Measurements from ENCODE around the gene NEK6.
A peak's percentile ranks its signal among the peaks of the same experiment; 100 is the strongest.

Gene NEK6

GRCh38 chr9:124290743-124291554 is 33.2 kb downstream of the NEK6 start:
- Mint-ChIP-seq H3K9me3 (no peaks in the 10 kb centered on the region), H3K36me3 (peaks cover 40% of the 10 kb centered on the region), H3K27ac (peak overlapping the region; percentile 98), H3K27me3 (no peaks in the 10 kb centered on the region), H3K4me3 (peak overlapping the region; percentile 76), H3K4me1 (peaks cover 98% of the 10 kb centered on the region)
- ATAC-seq = no peak

GRCh38 chr9:124291801-124292396 is 34.1 kb downstream of the NEK6 start:
- peak; percentile 75 for ATAC-seq
- no peaks in the 10 kb centered on the region for H3K9me3 Mint-ChIP-seq
- no peaks in the 10 kb centered on the region for H3K27me3 Mint-ChIP-seq
- H3K4me1 Mint-ChIP-seq = peaks cover 98% of the 10 kb centered on the region
- H3K36me3 Mint-ChIP-seq = peaks cover 44% of the 10 kb centered on the region
- H3K27ac Mint-ChIP-seq = peak overlapping the region; percentile 98
- peak overlapping the region; percentile 76 for H3K4me3 Mint-ChIP-seq

- H3K9me3 Mint-ChIP-seq = no peaks in the 10 kb centered on the region
- H3K4me3 Mint-ChIP-seq = peak overlapping the region; percentile 76
- no peaks in the 10 kb centered on the region for H3K27me3 Mint-ChIP-seq
- peak overlapping the region; percentile 98 for H3K27ac Mint-ChIP-seq
- H3K4me1 Mint-ChIP-seq = peaks cover 98% of the 10 kb centered on the region
- ATAC-seq = no peak
- peaks cover 44% of the 10 kb centered on the region for H3K36me3 Mint-ChIP-seq
Measured at GRCh38 chr9:124292696-124293593, 35.2 kb downstream of the NEK6 start.

GRCh38 chr9:124293718-124294506 is 36.2 kb downstream of the NEK6 start:
- H3K36me3 Mint-ChIP-seq = peaks cover 44% of the 10 kb centered on the region
- peak overlapping the region; percentile 76 for H3K4me3 Mint-ChIP-seq
- no peaks in the 10 kb centered on the region for H3K27me3 Mint-ChIP-seq
- H3K4me1 Mint-ChIP-seq = peaks cover 100% of the 10 kb centered on the region
- no peak for ATAC-seq
- no peaks in the 10 kb centered on the region for H3K9me3 Mint-ChIP-seq
- H3K27ac Mint-ChIP-seq = peak overlapping the region; percentile 98

GRCh38 chr9:124295159-124295794 is 37.5 kb downstream of the NEK6 start:
- Mint-ChIP-seq H3K4me3 (peak overlapping the region; percentile 53), H3K4me1 (peaks cover 100% of the 10 kb centered on the region), H3K36me3 (peaks cover 45% of the 10 kb centered on the region), H3K27me3 (no peaks in the 10 kb centered on the region), H3K9me3 (no peaks in the 10 kb centered on the region), H3K27ac (peak overlapping the region; percentile 98)
- no peak for ATAC-seq

GRCh38 chr9:124296094-124296493 is 38.3 kb downstream of the NEK6 start:
- H3K27ac Mint-ChIP-seq = peak overlapping the region; percentile 98
- no peak overlapping the region for H3K4me3 Mint-ChIP-seq
- peaks cover 47% of the 10 kb centered on the region for H3K36me3 Mint-ChIP-seq
- no peaks in the 10 kb centered on the region for H3K27me3 Mint-ChIP-seq
- no peaks in the 10 kb centered on the region for H3K9me3 Mint-ChIP-seq
- no peak for ATAC-seq
- peaks cover 100% of the 10 kb centered on the region for H3K4me1 Mint-ChIP-seq

GRCh38 chr9:124296796-124297550 is 39.2 kb downstream of the NEK6 start:
- Mint-ChIP-seq H3K27ac (peak overlapping the region; percentile 98), H3K4me1 (peaks cover 96% of the 10 kb centered on the region), H3K27me3 (no peaks in the 10 kb centered on the region), H3K9me3 (no peaks in the 10 kb centered on the region), H3K4me3 (no peak overlapping the region), H3K36me3 (peaks cover 47% of the 10 kb centered on the region)
- no peak for ATAC-seq

- peaks cover 46% of the 10 kb centered on the region for H3K36me3 Mint-ChIP-seq
- H3K9me3 Mint-ChIP-seq = no peaks in the 10 kb centered on the region
- peaks cover 96% of the 10 kb centered on the region for H3K4me1 Mint-ChIP-seq
- H3K27ac Mint-ChIP-seq = peak overlapping the region; percentile 85
- ATAC-seq = no peak
- H3K4me3 Mint-ChIP-seq = no peak overlapping the region
- no peaks in the 10 kb centered on the region for H3K27me3 Mint-ChIP-seq
Measured at GRCh38 chr9:124297551-124297901, 39.8 kb downstream of the NEK6 start.

- peaks cover 48% of the 10 kb centered on the region for H3K36me3 Mint-ChIP-seq
- peak overlapping the region; percentile 61 for H3K4me3 Mint-ChIP-seq
- no peaks in the 10 kb centered on the region for H3K9me3 Mint-ChIP-seq
- H3K27ac Mint-ChIP-seq = peak overlapping the region; percentile 85
- ATAC-seq = peak; percentile 73
- no peaks in the 10 kb centered on the region for H3K27me3 Mint-ChIP-seq
- peaks cover 96% of the 10 kb centered on the region for H3K4me1 Mint-ChIP-seq
Measured at GRCh38 chr9:124297915-124298645, 40.3 kb downstream of the NEK6 start.

GRCh38 chr9:124298646-124299235 is 41.0 kb downstream of the NEK6 start:
- H3K27ac Mint-ChIP-seq = peak overlapping the region; percentile 85
- H3K27me3 Mint-ChIP-seq = no peaks in the 10 kb centered on the region
- H3K4me1 Mint-ChIP-seq = peaks cover 96% of the 10 kb centered on the region
- H3K36me3 Mint-ChIP-seq = peaks cover 54% of the 10 kb centered on the region
- H3K9me3 Mint-ChIP-seq = no peaks in the 10 kb centered on the region
- no peak for ATAC-seq
- no peak overlapping the region for H3K4me3 Mint-ChIP-seq

- H3K27ac Mint-ChIP-seq = peak overlapping the region; percentile 85
- no peak overlapping the region for H3K4me3 Mint-ChIP-seq
- H3K36me3 Mint-ChIP-seq = peaks cover 52% of the 10 kb centered on the region
- no peaks in the 10 kb centered on the region for H3K27me3 Mint-ChIP-seq
- no peaks in the 10 kb centered on the region for H3K9me3 Mint-ChIP-seq
- no peak for ATAC-seq
- peaks cover 87% of the 10 kb centered on the region for H3K4me1 Mint-ChIP-seq
Measured at GRCh38 chr9:124299515-124300090, 41.9 kb downstream of the NEK6 start.

- no peak overlapping the region for H3K4me3 Mint-ChIP-seq
- H3K27me3 Mint-ChIP-seq = no peaks in the 10 kb centered on the region
- H3K4me1 Mint-ChIP-seq = peaks cover 81% of the 10 kb centered on the region
- ATAC-seq = no peak
- peak overlapping the region; percentile 85 for H3K27ac Mint-ChIP-seq
- peaks cover 53% of the 10 kb centered on the region for H3K36me3 Mint-ChIP-seq
- no peaks in the 10 kb centered on the region for H3K9me3 Mint-ChIP-seq
Measured at GRCh38 chr9:124300312-124300711, 42.6 kb downstream of the NEK6 start.

- Mint-ChIP-seq H3K9me3 (no peaks in the 10 kb centered on the region), H3K27me3 (no peaks in the 10 kb centered on the region), H3K4me3 (no peak overlapping the region), H3K27ac (peak overlapping the region; percentile 59), H3K4me1 (peaks cover 69% of the 10 kb centered on the region), H3K36me3 (peaks cover 56% of the 10 kb centered on the region)
- ATAC-seq = no peak
Measured at GRCh38 chr9:124302921-124303320, 45.2 kb downstream of the NEK6 start.
